Prostate gland (tissue), 2 donors: ENCODE data around the gene CAD. TPM values are rescaled to one million over a fixed set of nuclear protein-coding genes. Genes with fewer than 3 reads are reported as not detected.

Experiments
- DNase-seq: peaks from one replicate; pipeline ENCODE4 v3.0.0-alpha.2; 2019; ENCODE audit warnings: low spot score
- H3K27ac ChIP-seq, 2 donors: fragments of 200-600 bp; sonication (generic); 2 replicates each; pipeline ENCODE4 v1.5.1; 2017 to 2019
- H3K27me3 ChIP-seq: fragments of 200-600 bp; sonication (generic); replicated peaks from 2 replicates; pipeline ENCODE4 v1.5.1; 2019; ENCODE audit not compliant: insufficient read depth
- H3K36me3 ChIP-seq, 2 donors: fragments of 200-600 bp; sonication (generic); 1 replicate in 1 of 2; 2 replicates in 1 of 2; pipeline versions ENCODE4 v1.5.1 to v1.8.1; 2017 to 2019
- H3K4me1 ChIP-seq: fragments of 200-600 bp; sonication (generic); replicated peaks from 2 replicates; pipeline ENCODE4 v1.5.1; 2019
- H3K4me3 ChIP-seq, 2 donors: fragments of 200-600 bp; sonication (generic); 2 replicates each; pipeline ENCODE4 v1.5.1; 2017 to 2019
- H3K9me3 ChIP-seq: fragments of 200-600 bp; sonication (generic); 2 replicates; pipeline ENCODE4 v1.5.1; 2017
- POLR2A ChIP-seq: fragments of 450-650 bp; IDR thresholded peaks from one replicate; pipeline ENCODE4 v1.6.1; 2016; ENCODE audit warnings: antibody characterized with exemption, mild to moderate bottlenecking
- POLR2AphosphoS5 ChIP-seq: sonication (generic); formaldehyde crosslinking; IDR thresholded peaks from one replicate; pipeline ENCODE4 v1.6.1; 2017; ENCODE audit warnings: antibody characterized with exemption
- WGBS: methylation state at CpG from one replicate; pipeline ENCODE4 v1.1.5; 2018; 5-methylcytosine and 5-hydroxymethylcytosine counted together
- intact Hi-C: fragments of 100-400 bp; cut with DNase I; formaldehyde crosslinking; loops from one replicate; pipeline ENCODE4 v1.14.2; 2022
- total RNA-seq, 2 donors: library from RNA; depleted of rRNA; stranded (reverse); fragments of >200 nt; gene quantifications; one replicate each; pipeline ENCODE4 v1.1.0, GENCODE V29; 2016
- TF ChIP-seq, protein P1 (sequence below), 4 experiments: fragments of 200-600 bp in 2 of 4; fragments of 450-650 bp in 2 of 4; sonication (generic) in 2 of 4; IDR thresholded peaks; 1 replicate in 3 of 4; 2 replicates in 1 of 4; pipeline ENCODE4 v1.5.1; 2016 to 2019; ENCODE audit warnings: antibody characterized with exemption in 4 of 4, mild to moderate bottlenecking in 2 of 4, moderate library complexity in 2 of 4

Gene CAD
- total RNA-seq, 2 donors from 2014 or later: 16.0 to 63.6 TPM

DNA sequence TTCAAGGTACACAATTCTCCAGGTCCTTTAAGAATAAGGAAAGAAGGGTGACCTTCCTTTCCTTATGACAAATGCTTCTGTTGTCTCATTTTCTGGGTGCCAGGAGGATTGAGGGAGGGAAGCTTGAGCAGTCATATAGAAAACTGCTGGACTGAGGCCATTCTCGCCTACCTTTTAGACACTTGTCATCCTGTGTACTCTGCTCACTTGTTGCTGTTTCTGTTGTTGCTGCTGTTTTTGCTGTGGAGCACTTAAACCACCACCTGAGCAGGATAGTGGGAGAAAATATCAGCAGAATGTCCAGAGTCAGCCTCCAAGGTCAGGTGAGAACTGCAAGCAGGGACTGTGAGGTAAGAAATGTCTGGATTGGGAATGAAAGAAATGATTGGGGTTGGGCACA, 60.8 kb downstream of the CAD start:
- TF ChIP-seq POLR2AphosphoS5 (no peak), POLR2A (no peak)
- TF ChIP-seq, protein P1, sequence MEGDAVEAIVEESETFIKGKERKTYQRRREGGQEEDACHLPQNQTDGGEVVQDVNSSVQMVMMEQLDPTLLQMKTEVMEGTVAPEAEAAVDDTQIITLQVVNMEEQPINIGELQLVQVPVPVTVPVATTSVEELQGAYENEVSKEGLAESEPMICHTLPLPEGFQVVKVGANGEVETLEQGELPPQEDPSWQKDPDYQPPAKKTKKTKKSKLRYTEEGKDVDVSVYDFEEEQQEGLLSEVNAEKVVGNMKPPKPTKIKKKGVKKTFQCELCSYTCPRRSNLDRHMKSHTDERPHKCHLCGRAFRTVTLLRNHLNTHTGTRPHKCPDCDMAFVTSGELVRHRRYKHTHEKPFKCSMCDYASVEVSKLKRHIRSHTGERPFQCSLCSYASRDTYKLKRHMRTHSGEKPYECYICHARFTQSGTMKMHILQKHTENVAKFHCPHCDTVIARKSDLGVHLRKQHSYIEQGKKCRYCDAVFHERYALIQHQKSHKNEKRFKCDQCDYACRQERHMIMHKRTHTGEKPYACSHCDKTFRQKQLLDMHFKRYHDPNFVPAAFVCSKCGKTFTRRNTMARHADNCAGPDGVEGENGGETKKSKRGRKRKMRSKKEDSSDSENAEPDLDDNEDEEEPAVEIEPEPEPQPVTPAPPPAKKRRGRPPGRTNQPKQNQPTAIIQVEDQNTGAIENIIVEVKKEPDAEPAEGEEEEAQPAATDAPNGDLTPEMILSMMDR (IDR thresholded peaks at IDR 0.05): no peak
- H3K36me3 ChIP-seq: no peaks in the 10 kb centered on the region
- no peaks in the 10 kb centered on the region for H3K27me3 ChIP-seq
- DNase-seq: no peak
- intact Hi-C loops: no loop called here
- no peaks in the 10 kb centered on the region for H3K4me1 ChIP-seq
- 61% methylated on average over 1 of the region's 1 CpG for WGBS
- H3K9me3 ChIP-seq: no peaks in the 10 kb centered on the region
- no peak overlapping the region for H3K27ac ChIP-seq
- H3K4me3 ChIP-seq: no peak overlapping the region

DNA sequence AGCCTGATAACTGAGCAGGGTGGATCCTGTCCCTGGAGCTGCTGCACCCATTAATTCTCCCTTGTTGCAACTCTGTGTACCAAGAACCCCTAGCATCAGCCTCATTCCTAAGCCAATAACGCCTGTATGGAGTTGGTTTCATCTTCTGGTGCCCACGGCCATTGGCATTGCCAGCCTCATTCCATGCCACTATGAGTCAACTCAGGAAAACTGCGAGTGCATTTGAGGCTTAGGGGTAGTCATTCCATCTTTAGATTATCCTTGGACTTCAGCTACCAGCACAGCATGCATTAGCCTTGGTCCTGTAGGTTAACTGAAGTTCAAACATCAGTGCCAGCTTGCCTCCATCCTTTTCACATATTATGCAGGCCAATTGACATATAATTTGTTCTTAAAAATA, 63.7 kb downstream of the CAD start:
- H3K27me3 ChIP-seq: no peaks in the 10 kb centered on the region
- no peak for DNase-seq
- intact Hi-C loops: loop anchor here (5.0 to 10.0 kb wide), 2 partner anchors 184 to 316 kb away; no protein-coding TSS in a partner anchor
- 78% methylated on average over 3 of the region's 3 CpGs for WGBS
- no peaks in the 10 kb centered on the region for H3K36me3 ChIP-seq
- no peaks in the 10 kb centered on the region for H3K4me1 ChIP-seq
- TF ChIP-seq, protein P1 (IDR thresholded peaks at IDR 0.05): no peak
- TF ChIP-seq POLR2AphosphoS5: no peak
- no peak for TF ChIP-seq POLR2A
- H3K4me3 ChIP-seq: no peak overlapping the region
- no peaks in the 10 kb centered on the region for H3K9me3 ChIP-seq
- no peak overlapping the region for H3K27ac ChIP-seq

DNA sequence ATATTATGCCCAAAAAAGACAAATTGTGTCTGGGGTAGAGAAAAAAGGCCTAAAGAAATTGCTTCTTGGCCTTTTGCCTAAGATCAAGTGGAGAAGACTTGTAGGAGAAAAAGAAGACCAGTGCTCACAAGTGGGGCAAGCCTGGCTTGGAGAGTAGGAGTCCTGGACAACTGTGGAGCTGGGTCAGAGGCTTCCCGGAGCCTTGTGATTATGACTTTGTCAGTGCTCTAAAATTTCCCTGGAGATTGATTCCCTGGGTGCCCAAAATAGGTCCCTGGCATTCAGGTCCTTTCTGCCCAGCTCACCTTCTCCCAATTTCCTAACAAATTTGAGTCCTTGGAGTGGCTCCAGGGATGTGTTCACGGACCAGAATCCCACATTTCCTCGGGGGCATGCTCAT, 64.3 kb downstream of the CAD start:
- Histone ChIP-seq H3K27me3 (no peaks in the 10 kb centered on the region), H3K4me1 (no peaks in the 10 kb centered on the region), H3K27ac (no peak overlapping the region), H3K4me3 (no peak overlapping the region), H3K9me3 (no peaks in the 10 kb centered on the region), H3K36me3 (no peaks in the 10 kb centered on the region)
- no peak for TF ChIP-seq POLR2AphosphoS5
- TF ChIP-seq, protein P1 (IDR thresholded peaks at IDR 0.05): no peak
- no peak for TF ChIP-seq POLR2A
- intact Hi-C loops: loop anchor here (5.0 to 10.0 kb wide), 2 partner anchors 184 to 317 kb away; no protein-coding TSS in a partner anchor
- DNase-seq: no peak
- 82% methylated on average over 3 of the region's 3 CpGs for WGBS

DNA sequence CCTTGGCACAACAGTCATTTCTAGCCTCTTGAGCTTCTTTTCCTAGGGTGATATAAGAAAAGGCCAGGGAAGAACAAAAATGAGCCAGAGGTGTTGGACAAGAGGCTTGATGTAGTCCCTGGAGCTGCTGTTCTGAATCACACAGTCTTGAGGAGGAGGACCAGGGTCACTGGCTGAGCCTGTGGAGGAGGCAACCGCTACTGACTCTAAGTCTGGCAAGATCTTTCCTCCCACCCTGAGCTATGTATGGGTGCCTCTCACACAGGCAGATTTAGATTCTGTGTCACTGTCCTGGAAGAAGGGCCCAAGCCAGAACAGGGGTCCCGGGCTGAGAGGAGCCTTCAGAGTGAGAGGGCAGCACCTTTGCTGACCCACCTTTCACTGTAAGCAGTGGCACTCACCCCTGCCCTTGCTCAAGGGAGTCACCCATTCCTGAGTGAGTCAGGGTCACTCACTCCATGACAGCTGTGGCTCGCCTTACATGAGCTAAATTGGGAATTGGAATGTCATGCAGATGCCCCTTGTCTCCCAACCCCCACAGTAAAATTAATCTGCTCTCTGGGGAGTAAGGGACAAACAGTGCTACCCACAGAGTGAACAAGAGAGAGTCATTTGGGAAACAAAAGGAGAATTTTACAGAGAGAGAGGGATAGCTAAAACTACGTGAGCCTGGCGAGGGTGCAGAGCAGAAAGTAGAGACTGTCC, 64.8 kb downstream of the CAD start, which contains the start of gene TRIM54:
TSS of gene TRIM54 (plus strand) at position 575 of the 705 bp plus-strand sequence. CDS start 303 bp downstream, outside the sequence.
- WGBS: 76% methylated on average over 5 of the region's 5 CpGs
- H3K27me3 ChIP-seq: no peaks in the 10 kb centered on the region
- intact Hi-C loops: loop anchor here (5.0 to 10.0 kb wide), 2 partner anchors 185 to 317 kb away; no protein-coding TSS in a partner anchor
- TF ChIP-seq POLR2A (no peak), POLR2AphosphoS5 (no peak)
- TF ChIP-seq, protein P1 (IDR thresholded peaks at IDR 0.05): no peak
- no peaks in the 10 kb centered on the region for H3K9me3 ChIP-seq
- no peaks in the 10 kb centered on the region for H3K4me1 ChIP-seq
- H3K4me3 ChIP-seq: no peak within 1 kb of the TSS
- H3K36me3 ChIP-seq: no peaks in the 10 kb centered on the region
- DNase-seq: no peak
- H3K27ac ChIP-seq: no peak within 1 kb of the TSS

DNA sequence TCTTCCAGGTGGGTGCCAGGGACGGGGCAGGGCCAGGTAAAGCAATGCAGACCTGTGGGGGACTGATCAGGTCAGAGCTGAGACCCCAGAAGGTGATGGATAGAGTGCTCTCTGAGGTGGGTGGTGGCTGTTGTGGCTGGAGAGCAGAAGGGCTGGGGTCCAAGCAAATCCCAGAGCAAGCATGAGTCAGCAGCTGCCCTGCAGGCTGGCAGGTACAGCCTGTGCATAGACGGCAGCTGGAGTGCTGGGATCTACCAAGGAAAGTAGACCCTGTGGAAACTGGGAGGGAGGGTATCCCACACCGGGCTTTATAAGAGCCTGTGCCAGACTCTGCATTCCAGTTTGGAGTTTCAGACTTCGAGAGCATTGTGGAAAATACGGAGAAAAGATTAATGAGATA, 65.7 kb downstream of the CAD start:
- no peak overlapping the region for H3K4me3 ChIP-seq
- WGBS: 41% methylated on average over 5 of the region's 5 CpGs
- TF ChIP-seq, protein P1 (IDR thresholded peaks at IDR 0.05): no peak
- TF ChIP-seq POLR2AphosphoS5 (no peak), POLR2A (no peak)
- H3K27ac ChIP-seq: no peak overlapping the region
- H3K4me1 ChIP-seq: no peaks in the 10 kb centered on the region
- no peak for DNase-seq
- H3K27me3 ChIP-seq: no peaks in the 10 kb centered on the region
- intact Hi-C loops: loop anchor here (5.0 to 10.0 kb wide), 2 partner anchors 186 to 318 kb away; no protein-coding TSS in a partner anchor
- no peaks in the 10 kb centered on the region for H3K9me3 ChIP-seq
- H3K36me3 ChIP-seq: no peaks in the 10 kb centered on the region
